Prostate gland (tissue), 2 donors: Measurements from ENCODE around the gene CSNK2A1. TPM values are rescaled to one million over a fixed set of nuclear protein-coding genes. Genes with fewer than 3 reads are reported as not detected.

Source experiments
- DNase-seq: peaks from one replicate; pipeline ENCODE4 v3.0.0-alpha.2; 2019; ENCODE audit warnings: low spot score
- H3K27ac ChIP-seq, 2 donors: fragments of 200-600 bp; sonication (generic); 2 replicates each; pipeline ENCODE4 v1.5.1; 2017 to 2019
- H3K27me3 ChIP-seq: fragments of 200-600 bp; sonication (generic); replicated peaks from 2 replicates; pipeline ENCODE4 v1.5.1; 2019; ENCODE audit not compliant: insufficient read depth
- H3K36me3 ChIP-seq, 2 donors: fragments of 200-600 bp; sonication (generic); 1 replicate in 1 of 2; 2 replicates in 1 of 2; pipeline versions ENCODE4 v1.5.1 to v1.8.1; 2017 to 2019
- H3K4me1 ChIP-seq: fragments of 200-600 bp; sonication (generic); replicated peaks from 2 replicates; pipeline ENCODE4 v1.5.1; 2019
- H3K4me3 ChIP-seq, 2 donors: fragments of 200-600 bp; sonication (generic); 2 replicates each; pipeline ENCODE4 v1.5.1; 2017 to 2019
- H3K9me3 ChIP-seq: fragments of 200-600 bp; sonication (generic); 2 replicates; pipeline ENCODE4 v1.5.1; 2017
- CTCF ChIP-seq, 4 experiments: fragments of 200-600 bp in 2 of 4; fragments of 450-650 bp in 2 of 4; sonication (generic) in 2 of 4; IDR thresholded peaks; 1 replicate in 3 of 4; 2 replicates in 1 of 4; pipeline ENCODE4 v1.5.1; 2016 to 2019; ENCODE audit warnings: antibody characterized with exemption in 4 of 4, mild to moderate bottlenecking in 2 of 4, moderate library complexity in 2 of 4
- POLR2A ChIP-seq: fragments of 450-650 bp; IDR thresholded peaks from one replicate; pipeline ENCODE4 v1.6.1; 2016; ENCODE audit warnings: antibody characterized with exemption, mild to moderate bottlenecking
- POLR2AphosphoS5 ChIP-seq: sonication (generic); formaldehyde crosslinking; IDR thresholded peaks from one replicate; pipeline ENCODE4 v1.6.1; 2017; ENCODE audit warnings: antibody characterized with exemption
- WGBS: methylation state at CpG from one replicate; pipeline ENCODE4 v1.1.5; 2018; 5-methylcytosine and 5-hydroxymethylcytosine counted together
- intact Hi-C: fragments of 100-400 bp; cut with DNase I; formaldehyde crosslinking; loops from one replicate; pipeline ENCODE4 v1.14.2; 2022
- total RNA-seq, 2 donors: library from RNA; depleted of rRNA; stranded (reverse); fragments of >200 nt; gene quantifications; one replicate each; pipeline ENCODE4 v1.1.0, GENCODE V29; 2016

The CSNK2A1 gene
- total RNA-seq, 2 donors from 2014 or later = 66.9 to 152 TPM

GRCh38 chr20:435558-435957 lies 108.0 kb downstream of the CSNK2A1 start:
- H3K36me3 ChIP-seq = peaks cover 7 to 16% of the 10 kb centered on the region in 2 donors
- H3K9me3 ChIP-seq = no peaks in the 10 kb centered on the region
- H3K4me3 ChIP-seq = no peak overlapping the region
- TF ChIP-seq CTCF (IDR thresholded peaks at IDR 0.05) = no peak
- no peak for TF ChIP-seq POLR2AphosphoS5
- TF ChIP-seq POLR2A = no peak
- DNase-seq = no peak
- no peak overlapping the region for H3K27ac ChIP-seq
- intact Hi-C loops = no loop called here
- no peaks in the 10 kb centered on the region for H3K4me1 ChIP-seq
- no peaks in the 10 kb centered on the region for H3K27me3 ChIP-seq
- 65% methylated on average over 7 of the region's 7 CpGs for WGBS

- TF ChIP-seq POLR2AphosphoS5 = no peak
- no peak for TF ChIP-seq POLR2A
- TF ChIP-seq CTCF (IDR thresholded peaks at IDR 0.05) = no peak
- DNase-seq = no peak
- WGBS = 87% methylated on average over 16 of the region's 16 CpGs
- Histone ChIP-seq H3K4me3 (no peak overlapping the region), H3K9me3 (no peaks in the 10 kb centered on the region), H3K27ac (no peak overlapping the region), H3K4me1 (no peaks in the 10 kb centered on the region), H3K27me3 (no peaks in the 10 kb centered on the region), H3K36me3 (peaks cover 3 to 14% of the 10 kb centered on the region in 2 donors)
- intact Hi-C loops = no loop called here
Measured at GRCh38 chr20:434661-435419, 108.8 kb downstream of the CSNK2A1 start.

- no peaks in the 10 kb centered on the region for H3K27me3 ChIP-seq
- intact Hi-C loops = no loop called here
- no peaks in the 10 kb centered on the region for H3K4me1 ChIP-seq
- H3K36me3 ChIP-seq = peaks cover 3 to 13% of the 10 kb centered on the region in 2 donors
- TF ChIP-seq CTCF (IDR thresholded peaks at IDR 0.05) (no peak), POLR2A (no peak), POLR2AphosphoS5 (no peak)
- DNase-seq = no peak
- H3K9me3 ChIP-seq = no peaks in the 10 kb centered on the region
- H3K4me3 ChIP-seq = no peak overlapping the region
- 74% methylated on average over 11 of the region's 11 CpGs for WGBS
- no peak overlapping the region for H3K27ac ChIP-seq
Measured at GRCh38 chr20:434221-434620, 109.4 kb downstream of the CSNK2A1 start.

GRCh38 chr20:433300-433975 lies 110.2 kb downstream of the CSNK2A1 start:
- intact Hi-C loops = no loop called here
- Histone ChIP-seq H3K4me1 (no peaks in the 10 kb centered on the region), H3K36me3 (peaks cover 3 to 10% of the 10 kb centered on the region in 2 donors), H3K27me3 (no peaks in the 10 kb centered on the region), H3K4me3 (no peak overlapping the region), H3K9me3 (no peaks in the 10 kb centered on the region), H3K27ac (no peak overlapping the region)
- no peak for DNase-seq
- TF ChIP-seq POLR2A = no peak
- TF ChIP-seq CTCF (IDR thresholded peaks at IDR 0.05) = no peak
- TF ChIP-seq POLR2AphosphoS5 = no peak
- WGBS = 77% methylated on average over 12 of the region's 12 CpGs
